ENCODE measurements around the gene ODAD3.
A peak's percentile ranks its signal among the peaks of the same experiment; 100 is the strongest.

DNA sequence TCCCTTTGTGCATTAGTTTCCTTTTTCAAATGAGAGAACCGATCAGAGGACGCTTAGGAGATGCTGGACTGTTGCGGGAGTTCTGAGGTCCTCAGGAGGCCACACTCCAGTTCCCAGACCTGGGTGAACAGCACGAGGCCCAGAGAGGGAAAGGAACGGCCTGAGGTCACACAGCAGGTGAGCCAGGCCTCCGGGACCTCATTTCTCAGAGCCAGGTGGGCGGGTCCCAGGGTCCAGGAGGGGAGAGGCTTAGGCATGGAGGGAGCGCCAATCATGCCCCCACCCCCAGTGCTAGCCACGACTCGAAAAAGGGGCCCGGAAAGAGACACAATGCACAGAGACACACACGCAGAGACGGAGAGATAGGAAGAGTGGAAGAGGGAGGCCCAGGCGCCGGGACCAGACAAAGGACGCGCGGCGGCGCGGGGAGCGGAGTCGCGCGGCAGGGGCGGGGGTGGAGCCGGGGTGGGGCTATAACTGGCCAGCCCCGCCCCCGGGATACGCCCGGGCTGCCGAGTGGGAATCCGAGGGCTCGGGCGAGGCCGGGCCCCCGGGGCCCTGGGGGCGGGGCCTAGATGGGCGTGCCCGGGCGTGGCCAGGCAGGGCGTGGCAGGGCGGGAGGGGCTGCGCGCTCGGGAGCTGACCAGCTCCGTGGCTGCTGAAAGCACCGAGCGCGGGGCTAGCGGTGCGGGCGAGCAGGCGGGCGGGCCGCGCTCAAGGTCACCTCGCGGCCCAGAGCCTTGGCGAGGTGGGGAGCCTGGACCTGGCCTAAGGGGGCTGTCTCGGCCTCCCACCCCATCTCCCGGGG is 44.4 kb upstream of the ODAD3 start:
- TF ChIP-seq SPI1 (IDR thresholded peaks at IDR 0.05; ENCODE audit: borderline replicate concordance, low read depth) (no peak), POLR2AphosphoS5 (IDR thresholded peaks at IDR 0.05; ENCODE audit: low read depth) (no peak), GABPA (IDR thresholded peaks at IDR 0.05; ENCODE audit: low read depth) (no peak)
- TF ChIP-seq, protein P1, sequence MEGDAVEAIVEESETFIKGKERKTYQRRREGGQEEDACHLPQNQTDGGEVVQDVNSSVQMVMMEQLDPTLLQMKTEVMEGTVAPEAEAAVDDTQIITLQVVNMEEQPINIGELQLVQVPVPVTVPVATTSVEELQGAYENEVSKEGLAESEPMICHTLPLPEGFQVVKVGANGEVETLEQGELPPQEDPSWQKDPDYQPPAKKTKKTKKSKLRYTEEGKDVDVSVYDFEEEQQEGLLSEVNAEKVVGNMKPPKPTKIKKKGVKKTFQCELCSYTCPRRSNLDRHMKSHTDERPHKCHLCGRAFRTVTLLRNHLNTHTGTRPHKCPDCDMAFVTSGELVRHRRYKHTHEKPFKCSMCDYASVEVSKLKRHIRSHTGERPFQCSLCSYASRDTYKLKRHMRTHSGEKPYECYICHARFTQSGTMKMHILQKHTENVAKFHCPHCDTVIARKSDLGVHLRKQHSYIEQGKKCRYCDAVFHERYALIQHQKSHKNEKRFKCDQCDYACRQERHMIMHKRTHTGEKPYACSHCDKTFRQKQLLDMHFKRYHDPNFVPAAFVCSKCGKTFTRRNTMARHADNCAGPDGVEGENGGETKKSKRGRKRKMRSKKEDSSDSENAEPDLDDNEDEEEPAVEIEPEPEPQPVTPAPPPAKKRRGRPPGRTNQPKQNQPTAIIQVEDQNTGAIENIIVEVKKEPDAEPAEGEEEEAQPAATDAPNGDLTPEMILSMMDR (IDR thresholded peaks at IDR 0.05; ENCODE audit: insufficient read depth, low read length): no peak
- TF ChIP-seq, protein P2, sequence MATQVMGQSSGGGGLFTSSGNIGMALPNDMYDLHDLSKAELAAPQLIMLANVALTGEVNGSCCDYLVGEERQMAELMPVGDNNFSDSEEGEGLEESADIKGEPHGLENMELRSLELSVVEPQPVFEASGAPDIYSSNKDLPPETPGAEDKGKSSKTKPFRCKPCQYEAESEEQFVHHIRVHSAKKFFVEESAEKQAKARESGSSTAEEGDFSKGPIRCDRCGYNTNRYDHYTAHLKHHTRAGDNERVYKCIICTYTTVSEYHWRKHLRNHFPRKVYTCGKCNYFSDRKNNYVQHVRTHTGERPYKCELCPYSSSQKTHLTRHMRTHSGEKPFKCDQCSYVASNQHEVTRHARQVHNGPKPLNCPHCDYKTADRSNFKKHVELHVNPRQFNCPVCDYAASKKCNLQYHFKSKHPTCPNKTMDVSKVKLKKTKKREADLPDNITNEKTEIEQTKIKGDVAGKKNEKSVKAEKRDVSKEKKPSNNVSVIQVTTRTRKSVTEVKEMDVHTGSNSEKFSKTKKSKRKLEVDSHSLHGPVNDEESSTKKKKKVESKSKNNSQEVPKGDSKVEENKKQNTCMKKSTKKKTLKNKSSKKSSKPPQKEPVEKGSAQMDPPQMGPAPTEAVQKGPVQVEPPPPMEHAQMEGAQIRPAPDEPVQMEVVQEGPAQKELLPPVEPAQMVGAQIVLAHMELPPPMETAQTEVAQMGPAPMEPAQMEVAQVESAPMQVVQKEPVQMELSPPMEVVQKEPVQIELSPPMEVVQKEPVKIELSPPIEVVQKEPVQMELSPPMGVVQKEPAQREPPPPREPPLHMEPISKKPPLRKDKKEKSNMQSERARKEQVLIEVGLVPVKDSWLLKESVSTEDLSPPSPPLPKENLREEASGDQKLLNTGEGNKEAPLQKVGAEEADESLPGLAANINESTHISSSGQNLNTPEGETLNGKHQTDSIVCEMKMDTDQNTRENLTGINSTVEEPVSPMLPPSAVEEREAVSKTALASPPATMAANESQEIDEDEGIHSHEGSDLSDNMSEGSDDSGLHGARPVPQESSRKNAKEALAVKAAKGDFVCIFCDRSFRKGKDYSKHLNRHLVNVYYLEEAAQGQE (IDR thresholded peaks at IDR 0.05; ENCODE audit: insufficient replicate concordance, low read depth): peak; percentile 89

Data from HL-60 (cell line).